HG02623 (cell line): ENCODE data around the gene ZNF627.
"Not testable (repeated sequence)": the region's sequence is repeated elsewhere in the genome, so short reads cannot be mapped to it uniquely, and the experiment has no call there.

Experiments
- ATAC-seq: cut with Tn5 transposase; IDR thresholded peaks from one replicate; pipeline ENCODE4 v1.9.1; 2021; ENCODE audit warnings: moderate library complexity; ENCODE audit not compliant: unreplicated experiment

Gene ZNF627

DNA sequence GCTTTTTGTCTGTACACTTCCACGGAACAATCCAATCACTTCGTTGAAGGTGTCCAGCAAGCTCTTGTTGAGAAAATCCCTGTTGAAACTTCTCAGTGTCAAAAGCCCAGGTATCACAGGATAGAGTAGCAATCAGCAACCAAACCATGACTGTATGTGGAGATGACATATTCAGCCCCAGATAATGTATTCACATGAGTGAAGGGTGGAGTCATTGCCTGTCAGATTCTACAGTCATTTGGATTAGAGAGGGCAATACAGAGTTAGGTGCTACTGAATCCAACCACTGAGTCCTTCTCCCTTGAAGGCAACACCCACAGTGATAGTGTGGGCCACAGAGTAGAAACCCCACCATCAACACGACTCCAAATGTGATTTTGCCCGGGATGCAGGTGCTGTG, 23.3 kb downstream of the ZNF627 start:
- ATAC-seq, result no peak

DNA sequence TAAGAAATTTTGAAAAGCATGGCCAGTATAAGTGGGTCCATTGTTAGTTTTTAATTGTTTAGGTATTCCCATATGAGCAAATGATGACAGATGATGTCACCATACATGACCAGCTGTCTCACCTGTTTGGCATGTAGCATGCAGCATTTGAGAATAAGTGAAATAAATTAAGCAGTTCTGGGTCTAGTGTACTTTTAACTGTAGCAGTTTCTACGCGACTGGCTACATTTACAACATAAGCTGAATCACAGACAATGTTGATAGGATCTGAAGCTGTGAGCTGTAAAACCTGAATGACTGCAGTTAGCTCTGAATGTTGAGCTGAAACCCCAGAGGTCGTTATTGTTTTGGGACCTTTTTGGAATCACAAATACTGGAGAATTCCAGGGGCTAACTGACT, 25.1 kb downstream of the ZNF627 start:
- ATAC-seq, result not testable (repeated sequence)

DNA sequence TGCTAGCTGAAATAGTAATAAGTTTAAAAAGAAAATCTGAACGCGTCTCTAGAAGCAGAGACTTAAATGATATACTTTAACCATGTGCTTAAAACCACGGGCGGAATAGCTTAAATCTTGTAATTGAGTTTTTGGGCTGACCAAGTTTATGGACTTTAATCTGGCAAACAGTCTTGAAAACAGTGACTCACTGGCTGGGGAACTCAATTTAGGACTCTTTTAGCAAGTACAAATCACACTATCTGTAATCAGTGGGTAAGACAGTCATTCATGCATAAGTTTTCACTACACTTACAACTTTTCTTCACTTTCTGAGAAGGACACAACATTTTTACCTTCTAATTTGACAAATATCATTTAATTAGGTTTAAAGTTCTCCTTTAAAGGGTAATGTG, 26.8 kb downstream of the ZNF627 start:
- ATAC-seq, result no peak

DNA sequence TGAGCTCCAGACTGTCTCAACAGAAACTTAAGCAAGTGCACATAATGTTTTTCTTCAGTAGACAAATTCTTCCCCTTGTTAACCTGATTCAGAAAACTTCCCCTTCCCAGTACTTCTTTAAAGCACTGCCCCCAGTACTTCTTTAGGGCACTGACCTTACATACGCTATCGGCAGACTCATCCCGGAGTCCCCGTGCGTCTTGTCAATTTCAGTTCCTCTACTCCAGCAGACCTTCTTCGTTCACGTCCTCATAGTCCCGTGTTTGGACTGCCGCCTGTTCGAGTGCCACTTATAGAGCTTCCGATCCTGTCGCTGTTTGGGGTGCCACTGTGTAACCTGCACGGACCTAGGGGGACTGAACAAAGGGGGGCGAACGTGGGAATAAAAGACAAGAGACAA, 29.0 kb downstream of the ZNF627 start:
- ATAC-seq, result no peak

DNA sequence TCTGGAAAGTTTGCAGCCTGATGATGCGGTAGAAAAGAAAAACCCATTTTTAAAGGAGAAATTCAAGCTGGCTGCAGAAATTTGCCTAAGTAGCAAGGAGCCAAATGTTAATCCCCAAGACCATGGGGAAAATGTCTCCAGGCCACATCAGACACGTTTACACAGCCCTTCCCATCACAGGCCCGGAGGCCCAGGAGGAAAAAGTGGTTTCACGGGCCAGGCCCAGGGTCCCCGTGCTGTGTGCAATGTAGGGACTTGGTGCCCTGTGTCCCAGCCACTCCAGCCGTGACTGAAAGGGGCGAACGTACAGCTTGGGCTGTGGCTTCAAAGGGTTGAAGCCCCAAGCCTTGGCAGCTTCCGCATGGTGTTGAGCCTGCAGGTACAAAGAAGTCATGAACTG, 35.9 kb downstream of the ZNF627 start:
- ATAC-seq, result no peak

DNA sequence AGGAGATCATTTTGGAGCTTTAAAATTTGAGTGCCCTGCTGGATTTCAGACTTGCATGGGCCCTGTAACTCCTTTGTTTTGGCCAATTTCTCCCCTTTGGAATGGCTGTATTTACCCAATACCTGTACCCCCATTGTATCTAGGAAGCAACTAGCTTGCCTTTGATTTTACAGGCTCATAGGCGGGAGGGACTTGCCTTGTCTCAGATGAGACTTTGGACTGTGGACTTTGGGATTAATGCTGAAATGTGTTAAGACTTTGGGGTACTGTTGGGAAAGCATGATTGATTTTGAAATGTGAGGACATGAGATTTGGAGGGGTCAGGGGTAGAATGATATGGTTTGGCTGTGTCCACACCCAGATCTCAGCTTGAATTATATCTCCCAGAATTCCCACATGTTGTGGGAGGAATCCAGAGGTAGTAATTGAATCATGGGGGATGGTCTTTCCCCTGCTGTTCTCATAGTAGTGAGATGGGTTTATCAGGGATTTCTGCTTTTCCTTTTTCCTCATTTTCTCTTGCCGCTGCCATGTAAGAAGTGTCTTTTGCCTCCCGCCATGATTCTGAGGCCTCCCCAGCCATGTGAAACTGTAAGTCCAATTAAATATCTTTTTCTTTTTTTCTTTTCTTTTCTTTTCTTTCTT, 36.9 kb downstream of the ZNF627 start:
- ATAC-seq, result not testable (repeated sequence)

DNA sequence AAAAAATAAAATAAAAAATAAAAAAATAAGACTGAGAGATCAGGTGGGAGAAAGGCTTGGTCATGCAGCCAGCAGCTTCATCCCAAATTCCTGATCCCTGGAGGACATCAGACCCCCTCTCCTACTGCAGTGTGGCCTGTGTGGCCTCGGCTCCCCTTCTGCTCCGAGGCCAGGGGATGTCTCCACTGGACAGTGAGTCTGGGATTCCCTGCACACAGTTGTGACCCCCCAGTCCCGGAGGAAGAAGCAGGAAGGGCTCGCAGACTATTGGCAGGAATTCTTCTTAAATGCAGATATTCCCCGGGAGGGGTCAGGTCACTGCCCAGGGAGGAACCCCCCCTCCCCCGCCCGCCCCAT, 41.9 kb downstream of the ZNF627 start:
- ATAC-seq, result peak; percentile 8

DNA sequence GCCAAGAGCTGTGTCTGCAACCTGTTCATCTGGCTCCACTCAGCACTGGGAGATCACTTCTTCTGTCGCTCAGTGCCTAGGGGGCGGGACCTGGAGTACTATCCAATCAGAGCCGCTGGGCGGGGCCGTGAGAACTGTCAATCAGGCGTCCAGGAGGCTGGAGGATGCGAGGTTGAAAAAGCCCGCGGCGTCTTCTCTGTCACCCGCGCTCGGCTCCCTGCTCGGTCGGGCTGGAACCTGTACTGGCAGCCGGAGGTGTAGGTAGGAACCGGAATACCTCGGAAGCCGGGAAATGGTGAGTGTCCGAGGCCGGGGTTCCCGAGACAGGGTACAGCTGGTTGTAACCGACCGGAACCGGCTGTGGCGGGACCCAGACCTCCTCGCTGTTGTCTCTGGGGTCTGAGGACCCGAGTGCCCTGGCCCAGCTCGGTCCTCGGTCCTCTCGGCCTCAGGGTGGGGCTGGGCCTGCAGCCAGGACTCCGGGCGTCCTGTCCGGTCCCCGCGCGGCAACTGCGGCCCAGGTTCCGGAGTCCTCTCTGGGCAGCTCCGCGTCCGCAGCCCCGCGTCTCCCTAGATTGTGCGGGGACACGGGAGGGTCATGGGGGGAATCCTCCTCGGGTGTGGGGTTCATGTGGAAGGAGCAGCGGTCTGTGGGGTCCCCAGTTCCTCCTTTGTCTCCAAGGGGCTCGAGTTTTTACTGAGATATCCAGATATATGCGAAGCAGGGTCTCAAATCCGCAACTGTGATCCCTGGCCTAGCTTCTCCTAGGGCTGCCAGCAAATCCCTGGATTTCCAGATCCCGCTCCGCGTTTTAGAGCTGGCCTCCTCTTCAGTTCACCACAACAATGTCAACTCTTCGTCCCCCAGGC, 42.6 kb downstream of the ZNF627 start:
- peak; percentile 95 for ATAC-seq

DNA sequence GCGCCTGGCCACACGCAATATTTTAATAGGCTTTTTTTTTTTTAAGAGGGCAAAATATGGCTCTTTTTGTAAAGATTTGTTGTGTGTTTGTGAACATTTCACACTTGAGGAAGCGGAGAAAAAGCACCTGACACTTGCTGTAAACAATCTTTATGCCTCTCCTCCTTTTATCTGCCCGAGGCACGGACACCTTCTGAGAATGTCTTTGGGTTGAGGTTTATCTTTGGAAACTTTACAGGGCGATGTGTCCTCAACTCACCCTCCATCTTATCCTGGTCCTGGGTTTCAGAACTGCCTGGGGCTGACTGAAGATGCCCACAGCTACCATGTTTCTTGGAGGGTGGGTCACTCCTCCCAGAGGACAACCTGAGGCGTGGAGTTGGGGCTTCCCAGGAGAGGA, 44.0 kb downstream of the ZNF627 start:
- no peak for ATAC-seq

DNA sequence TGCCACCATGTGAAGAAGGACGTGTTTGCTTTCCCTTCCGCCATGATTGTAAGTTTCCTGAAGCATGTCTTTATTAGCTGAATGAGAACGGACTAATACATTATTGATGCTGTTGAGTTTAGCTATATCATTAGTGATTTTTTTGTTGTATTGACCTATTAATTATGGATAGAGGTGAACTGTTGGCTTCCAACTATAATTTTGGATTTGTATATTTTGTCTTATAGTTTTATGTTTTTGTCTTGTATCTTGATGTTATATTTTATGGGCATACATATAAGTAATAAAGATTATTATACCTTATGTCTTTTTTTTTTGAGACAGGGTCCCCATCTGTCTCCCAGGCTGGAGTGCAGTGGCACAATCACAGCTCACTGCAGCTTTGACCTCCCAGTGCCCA, 45.6 kb downstream of the ZNF627 start:
- no peak for ATAC-seq

DNA sequence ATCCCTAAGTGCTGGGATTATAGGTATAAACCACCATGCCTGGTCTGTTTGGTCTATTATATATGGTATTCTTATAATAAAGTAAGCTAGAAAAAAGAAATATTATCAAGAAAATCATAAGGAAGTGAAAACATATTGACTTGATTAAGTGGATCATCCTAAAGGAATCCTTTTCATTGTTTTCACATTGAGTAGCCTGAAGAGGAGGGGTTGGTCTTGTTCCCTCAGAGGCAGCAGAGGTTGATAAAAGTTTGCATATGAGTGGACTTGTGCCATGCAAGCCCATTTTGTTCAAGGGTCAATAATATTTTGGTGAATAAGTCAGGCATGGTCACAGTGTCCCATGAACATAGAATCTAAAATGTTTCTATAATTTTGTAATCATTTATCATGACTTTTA, 52.7 kb downstream of the ZNF627 start:
- ATAC-seq, result no peak

DNA sequence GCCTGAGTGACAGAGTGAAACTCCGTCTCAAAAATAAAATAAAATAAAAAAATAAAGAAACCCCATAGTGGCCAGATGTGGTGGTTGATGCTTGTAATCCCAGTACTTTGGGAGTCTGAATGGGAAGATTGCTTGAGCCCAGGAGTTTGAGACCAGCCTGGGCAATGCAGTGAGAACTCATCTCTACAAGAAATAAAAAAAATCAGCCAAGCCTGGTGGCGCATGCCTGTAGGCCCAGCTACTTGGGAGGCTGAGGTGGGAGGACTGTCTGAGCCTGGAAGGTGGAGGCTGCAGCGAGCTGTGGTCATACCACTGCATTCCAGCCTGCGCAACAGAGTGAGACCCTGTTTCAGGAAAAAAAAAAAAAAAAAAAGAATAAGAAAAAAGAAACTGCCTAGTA, 53.8 kb downstream of the ZNF627 start:
- no peak for ATAC-seq

DNA sequence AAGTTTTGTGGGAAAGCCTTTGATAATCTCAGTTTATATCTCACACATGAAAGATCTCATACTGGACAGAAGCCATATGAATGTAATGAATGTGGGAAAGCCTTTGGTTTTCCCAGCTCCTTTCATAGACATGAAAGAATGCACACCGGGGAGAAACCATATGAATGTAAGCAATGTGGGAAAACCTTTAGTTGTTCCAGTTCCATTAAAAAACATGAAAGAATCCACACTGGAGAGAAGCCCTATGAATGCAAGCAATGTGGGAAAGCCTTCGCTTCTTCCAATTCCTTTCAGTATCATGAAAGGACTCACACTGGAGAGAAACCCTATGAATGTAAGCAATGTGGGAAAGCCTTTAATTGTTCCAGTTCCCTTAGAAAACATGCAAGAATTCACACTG, 54.8 kb downstream of the ZNF627 start:
- ATAC-seq, result no peak

DNA sequence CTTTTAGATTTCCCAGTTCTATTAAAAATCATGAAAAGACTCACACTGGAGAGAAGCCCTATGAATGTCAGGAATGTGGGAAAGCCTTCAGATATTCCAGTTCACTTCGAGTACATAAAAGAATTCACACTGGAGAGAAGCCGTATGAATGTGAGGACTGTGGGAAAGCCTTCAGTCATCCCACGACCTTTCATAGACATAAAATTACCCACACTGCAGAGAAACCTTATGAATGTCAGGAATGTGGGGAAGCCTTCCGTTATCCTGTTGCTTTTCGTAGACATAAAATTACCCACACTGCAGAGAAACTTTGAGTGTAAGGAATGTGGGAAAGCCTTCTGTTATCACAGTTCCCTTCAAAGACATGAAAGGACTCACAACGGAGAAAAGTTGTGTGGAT, 55.2 kb downstream of the ZNF627 start:
- no peak for ATAC-seq

DNA sequence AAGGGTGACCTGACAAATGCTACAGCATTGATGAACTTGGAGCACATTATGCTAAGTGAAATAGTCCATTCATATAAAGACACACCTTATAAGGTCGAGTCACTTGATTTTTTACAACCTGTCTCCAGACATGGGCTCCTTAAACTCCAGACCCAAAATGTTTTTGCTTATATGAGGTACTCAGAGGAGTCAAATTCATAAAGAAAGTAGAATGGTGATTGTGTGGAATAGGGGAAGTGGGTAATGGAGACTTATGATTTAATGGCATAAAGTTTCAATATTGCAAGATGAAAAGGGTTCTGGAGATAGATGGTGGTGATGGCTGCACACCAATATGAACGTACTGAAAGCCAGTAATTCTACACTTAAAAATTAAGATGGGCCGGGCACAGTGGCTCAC, 59.3 kb downstream of the ZNF627 start:
- no peak for ATAC-seq

DNA sequence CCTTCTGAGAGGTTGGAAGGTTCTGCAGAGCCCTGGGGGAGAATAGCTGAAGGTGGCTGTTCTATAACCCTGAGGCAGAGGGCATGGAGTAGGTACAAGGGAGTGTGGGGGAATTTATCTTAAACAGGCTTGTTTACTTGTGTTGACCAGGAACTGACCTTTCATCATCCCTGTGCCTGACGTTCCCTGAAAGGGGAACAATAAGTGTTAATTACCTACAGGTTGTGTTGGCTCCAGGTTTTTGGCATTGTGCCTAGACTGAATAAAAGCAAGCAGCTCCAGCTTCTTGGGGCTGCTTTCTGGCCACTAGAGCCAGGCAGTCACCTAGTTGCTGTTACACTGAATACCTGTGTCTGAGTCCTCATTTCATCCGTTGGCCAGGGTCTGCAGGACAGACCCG, 60.0 kb downstream of the ZNF627 start:
- ATAC-seq, result no peak

DNA sequence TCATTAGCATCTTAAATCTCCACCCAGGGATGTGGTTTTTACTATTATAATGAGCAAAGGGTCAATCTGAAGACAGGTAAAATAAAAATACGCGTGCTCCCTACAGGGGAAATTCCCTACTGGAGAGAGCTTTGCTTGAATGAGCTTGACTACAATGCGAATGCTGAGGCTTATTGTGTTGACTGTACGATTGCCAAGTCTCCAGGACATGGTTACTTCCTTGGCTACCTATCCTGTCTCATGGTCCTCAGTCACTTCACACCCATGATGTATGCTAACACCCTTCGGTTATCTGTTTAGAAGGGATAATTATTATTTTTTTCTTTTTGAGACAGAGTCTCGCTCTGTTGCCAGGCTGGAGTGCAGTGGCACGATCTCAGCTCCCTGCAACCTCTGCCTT, 61.7 kb downstream of the ZNF627 start:
- ATAC-seq, result no peak

DNA sequence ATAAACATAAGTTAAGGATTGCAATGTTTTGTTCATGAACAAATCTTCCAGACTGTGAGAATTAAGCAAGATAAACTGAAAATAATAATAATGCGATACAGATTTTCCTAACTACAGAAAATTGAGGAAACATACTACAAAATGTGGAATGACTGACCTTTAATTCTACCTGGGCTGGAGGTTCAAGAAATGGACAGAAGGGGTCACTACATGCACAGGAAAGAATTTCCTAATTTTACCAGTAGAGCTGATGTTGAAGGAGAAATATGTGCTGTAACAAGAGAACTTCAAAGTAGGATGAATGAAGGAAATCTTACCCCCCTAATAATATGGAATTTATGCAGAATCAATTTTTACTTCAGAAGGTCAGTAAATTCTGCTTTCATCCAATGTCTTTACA, 62.3 kb downstream of the ZNF627 start:
- ATAC-seq, result no peak

DNA sequence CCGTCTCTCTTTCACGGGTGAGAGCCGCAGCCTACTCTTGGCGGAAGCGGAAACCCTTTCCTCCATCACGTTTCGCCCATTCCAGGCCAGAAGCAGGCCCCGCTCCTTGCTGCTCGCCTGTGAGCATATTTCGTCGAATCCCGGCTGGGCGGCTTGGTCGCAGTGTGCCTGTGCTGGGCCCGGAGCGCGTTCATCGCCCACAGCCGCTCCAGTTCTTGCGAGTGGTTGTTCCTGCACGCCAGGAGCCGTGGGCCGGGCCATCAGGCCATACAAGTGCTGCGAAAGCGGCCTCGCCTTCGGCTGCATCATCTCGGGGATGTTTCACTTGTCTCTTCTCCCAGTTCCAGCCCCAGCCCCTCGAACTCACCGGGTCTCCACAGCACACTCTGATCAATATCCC, 65.0 kb downstream of the ZNF627 start:
- no peak for ATAC-seq

DNA sequence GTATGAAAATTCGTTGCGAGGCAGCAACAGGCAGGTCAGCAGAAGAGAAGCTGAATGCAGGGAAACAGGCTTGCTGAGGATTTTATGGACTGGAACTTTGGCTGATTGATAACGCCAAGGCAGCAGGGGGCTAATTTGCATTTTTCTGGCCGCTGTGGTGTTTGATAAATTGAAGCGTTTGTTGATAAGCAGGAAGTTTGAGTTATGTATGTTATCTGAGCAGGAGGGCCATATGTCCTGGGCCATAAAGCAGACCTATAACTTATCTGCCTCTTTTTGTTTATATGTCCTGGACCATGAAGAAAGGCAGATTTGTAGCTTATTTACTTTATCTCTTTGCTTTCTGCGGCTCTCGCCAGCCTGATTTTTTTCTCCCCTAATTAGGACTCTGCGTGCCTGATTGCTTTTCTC, 65.9 kb downstream of the ZNF627 start:
- no peak for ATAC-seq
